Heart right ventricle (tissue), 16 donors: ENCODE data around the gene TFRC. TPM values are rescaled to one million over a fixed set of nuclear protein-coding genes. Genes with fewer than 3 reads are reported as not detected.

Experiments
- ATAC-seq, 8 donors: fragments of 200-7000 bp; cut with Tn5 transposase; one replicate each; pipeline ENCODE4 v1.9.1; 2020; ENCODE audit warnings: mild to moderate bottlenecking in 8 of 8, moderate library complexity in 8 of 8, moderate number of reproducible peaks in 1 of 8
- DNase-seq, 2 donors: peaks; one replicate each; pipeline ENCODE4 v3.0.0-alpha.2; 2020
- H3K27ac ChIP-seq, 10 donors: fragments of 200-600 bp; sonication (generic) in 2 of 10; one replicate each; pipeline versions ENCODE4 v1.5.0 to v1.8.0; 2020 to 2022; ENCODE audit warnings: mild to moderate bottlenecking in 3 of 10
- H3K27me3 ChIP-seq, 7 donors: fragments of 200-600 bp; one replicate each; pipeline ENCODE4 v1.8.0; 2021 to 2022; ENCODE audit warnings: mild to moderate bottlenecking in 2 of 7
- H3K36me3 ChIP-seq, 9 donors: fragments of 200-600 bp; sonication (generic) in 1 of 9; one replicate each; pipeline versions ENCODE4 v1.5.0 to v1.8.0; 2020 to 2022; ENCODE audit warnings: mild to moderate bottlenecking in 2 of 9
- H3K4me1 ChIP-seq, 9 donors: fragments of 200-600 bp; sonication (generic) in 1 of 9; one replicate each; pipeline versions ENCODE4 v1.5.0 to v1.8.0; 2020 to 2022; ENCODE audit warnings: mild to moderate bottlenecking in 4 of 9
- H3K4me3 ChIP-seq, 10 donors: fragments of 200-600 bp; sonication (generic) in 2 of 10; one replicate each; pipeline versions ENCODE4 v1.5.0 to v1.8.0; 2020 to 2022; ENCODE audit warnings: mild to moderate bottlenecking in 7 of 10, moderate library complexity in 2 of 10
- H3K9me3 ChIP-seq, 11 donors: fragments of 200-600 bp in 10 of 11; sonication (generic) in 2 of 11; one replicate each; pipeline versions ENCODE4 v1.5.0 to v1.8.0; 2013 to 2022; ENCODE audit warnings: mild to moderate bottlenecking in 2 of 11, control low read depth in 1 of 11, moderate library complexity in 1 of 11
- CTCF ChIP-seq, 9 donors: fragments of 200-600 bp; sonication (generic) in 2 of 9; IDR thresholded peaks; one replicate each; pipeline versions ENCODE4 v1.5.0 to v1.8.0; 2021 to 2022; ENCODE audit warnings: antibody characterized with exemption in 9 of 9, mild to moderate bottlenecking in 5 of 9, moderate library complexity in 1 of 9
- WGBS, 2 donors: extraction: QIAGEN DNeasy Blood & Tissue Kit; methylation state at CpG; one replicate each; pipeline ENCODE4 v1.1.7; 2013; ENCODE audit warnings: inconsistent platforms in 1 of 2; 5-methylcytosine and 5-hydroxymethylcytosine counted together
- intact Hi-C, 10 donors: fragments of 100-400 bp; cut with DNase I; formaldehyde crosslinking; loops; one replicate each; pipeline versions ENCODE4 v1.11.1 to v1.14.2; 2022
- polyA plus RNA-seq, 2 donors: library from polyadenylated mRNA; stranded (reverse); fragments of 200-250 nt; gene quantifications; one replicate each; pipeline ENCODE4 v1.2.3, GENCODE V29; 2013
- total RNA-seq, 10 donors: library from RNA; stranded (reverse); fragmentation: NEBNext Ultra II Directional in 3 of 10; extraction: Animal tissue kit (Norgen Biotek cat#: 25700) in 3 of 10; gene quantifications; one replicate each; pipeline versions ENCODE4 v1.2.1 to v1.2.4, GENCODE V29; 2021 to 2023
- donor health status: Arrhythmogenic right ventricular cardiomyopathy.
- donor health status: ischemic (EF 13 %, LVEDD 7.1; RV severe dilation, severe dysfunction).
- donor health status: healthy with polysubstance abuse.
- donor health status: DM: no; HTN: yes; CAD: no.
- donor health status: DM: no; HTN: no; CAD: no.
- donor health status: ischemic (EF 25% LVEDD 6.9; RV normal size, moderate dysfunction).
- donor health status: ischemic (EF 25% LVEDD 5.7; RV mildly dilated, moderate dysfunction).
- donor health status: healthy.
- donor health status: DM: yes; HTN: yes; CAD: no.
- donor health status: Ischemic cardiomyopathy.
- donor health status: ischemic (EF 35%, LVEDD 5.7; RV mildly dilated, moderate dysfunction).
- donor health status: nonischemic (EF 11% LVEDD 7.7; RV severe dilation, severe dysfunction).
- donor health status: DM: yes; HTN: yes; CAD: no.
- donor health status: PGD.
- donor health status: ischemic (EF 29% LVEDD 5.4; RV normal size, mild dysfunction).
- donor health status: nonischemic (EF 23%, LVEDD 6.1; RV moderate dilation, normal function).

The TFRC gene
- total and polyA plus RNA-seq, 12 donors = 25.7 to 300 (median 81.5) TPM

- ATAC-seq (no peak), DNase-seq (no peak)
- intact Hi-C loops = no loop called here
- WGBS, 2 donors = 92 to 95% methylated on average over 5 of the region's 5 CpGs
- no peaks in the 10 kb centered on the region for H3K9me3 ChIP-seq
- H3K27me3 ChIP-seq = no peaks in the 10 kb centered on the region
- H3K27ac ChIP-seq = no peak overlapping the region
- H3K4me1 ChIP-seq = peaks cover 0 to 36% (median 0%) of the 10 kb centered on the region in 9 donors
- TF ChIP-seq CTCF (IDR thresholded peaks at IDR 0.05) = no peak
- H3K36me3 ChIP-seq = no peaks in the 10 kb centered on the region
- no peak overlapping the region for H3K4me3 ChIP-seq
These were observed 42.7 kb upstream of the TFRC start for GRCh38 chr3:196124608-196125007.

GRCh38 chr3:196122688-196123046 is 40.8 kb upstream of the TFRC start:
- no peak for TF ChIP-seq CTCF (IDR thresholded peaks at IDR 0.05)
- Histone ChIP-seq H3K4me3 (no peak overlapping the region), H3K27me3 (no peaks in the 10 kb centered on the region), H3K9me3 (no peaks in the 10 kb centered on the region), H3K27ac (peak overlapping the region in 1 of 10 donors; percentile 14), H3K36me3 (no peaks in the 10 kb centered on the region), H3K4me1 (peaks cover 0 to 42% (median 0%) of the 10 kb centered on the region in 9 donors)
- WGBS, 2 donors = 91 to 94% methylated on average over 8 of the region's 8 CpGs
- ATAC-seq (no peak), DNase-seq (no peak)
- intact Hi-C loops = no loop called here

- Histone ChIP-seq H3K27me3 (no peaks in the 10 kb centered on the region), H3K4me1 (peaks cover 0 to 46% (median 0%) of the 10 kb centered on the region in 9 donors), H3K27ac (peak overlapping the region in 1 of 10 donors; percentile 14), H3K9me3 (no peaks in the 10 kb centered on the region), H3K4me3 (no peak overlapping the region), H3K36me3 (no peaks in the 10 kb centered on the region)
- 66 to 69% methylated on average over 16 of the region's 16 CpGs for WGBS, 2 donors
- intact Hi-C loops = no loop called here
- DNase-seq = no peak
- ATAC-seq = no peak
- TF ChIP-seq CTCF (IDR thresholded peaks at IDR 0.05) = no peak
These were observed 40.3 kb upstream of the TFRC start for GRCh38 chr3:196122021-196122687.

- ATAC-seq (no peak), DNase-seq (no peak)
- WGBS, 2 donors = 94 to 95% methylated on average over 11 of the region's 11 CpGs
- Histone ChIP-seq H3K9me3 (no peaks in the 10 kb centered on the region), H3K27me3 (no peaks in the 10 kb centered on the region), H3K27ac (peak overlapping the region in 1 of 10 donors; percentile 22), H3K4me3 (no peak overlapping the region), H3K36me3 (no peaks in the 10 kb centered on the region), H3K4me1 (peaks cover 0 to 46% (median 0%) of the 10 kb centered on the region in 9 donors)
- intact Hi-C loops = no loop called here
- TF ChIP-seq CTCF (IDR thresholded peaks at IDR 0.05) = no peak
These were observed 39.2 kb upstream of the TFRC start for GRCh38 chr3:196121066-196121465.
